NCI-H1048 (cell line): ENCODE data around the gene PAX6.
"Not testable (repeated sequence)": the region's sequence is repeated elsewhere in the genome, so short reads cannot be mapped to it uniquely, and the experiment has no call there.

Experiments
- DNase-seq: peaks from one replicate; lab custom pipeline; 2025; lab: John Stamatoyannopoulos, UW

PAX6 gene

DNA sequence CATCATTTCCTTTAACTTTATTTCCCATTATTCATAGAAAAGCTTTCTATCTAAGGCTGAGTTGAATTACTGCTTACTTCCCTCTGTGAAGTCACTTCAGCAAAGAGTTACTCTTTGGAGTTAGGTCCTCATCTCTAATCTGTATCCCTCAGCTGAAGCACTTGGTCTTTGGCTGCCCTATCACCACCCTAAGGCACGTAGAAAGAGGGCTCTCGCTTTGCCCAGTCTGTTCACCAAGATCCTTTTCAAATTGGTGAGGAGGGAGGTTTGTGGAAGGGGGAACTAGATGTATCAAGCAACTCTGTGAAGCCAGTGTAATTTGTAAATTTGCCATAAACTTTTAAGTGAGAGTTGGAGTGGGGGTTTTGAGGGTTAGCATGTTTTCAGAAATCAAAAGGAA lies 43.4 kb downstream of the PAX6 start:
- DNase-seq, result no peak

DNA sequence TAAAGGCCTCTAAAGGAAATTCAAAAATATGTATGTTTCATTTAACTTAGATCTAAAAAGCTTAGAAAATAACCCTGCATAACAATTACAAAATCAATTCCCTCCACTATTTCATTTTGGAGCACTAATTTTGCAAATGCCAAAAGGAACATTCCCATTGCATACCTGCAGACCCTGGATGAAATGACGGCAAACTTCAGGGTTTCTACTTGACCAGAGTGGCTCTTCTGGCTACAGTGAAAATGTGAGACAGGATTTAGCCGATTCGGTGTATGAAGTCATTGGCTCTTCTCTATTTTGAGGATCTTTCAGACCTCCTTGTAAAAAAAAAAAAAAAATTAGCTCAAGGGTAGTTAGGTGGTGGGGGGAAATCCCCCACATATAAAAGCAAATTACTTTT lies 44.1 kb downstream of the PAX6 start:
- DNase-seq, result no peak

DNA sequence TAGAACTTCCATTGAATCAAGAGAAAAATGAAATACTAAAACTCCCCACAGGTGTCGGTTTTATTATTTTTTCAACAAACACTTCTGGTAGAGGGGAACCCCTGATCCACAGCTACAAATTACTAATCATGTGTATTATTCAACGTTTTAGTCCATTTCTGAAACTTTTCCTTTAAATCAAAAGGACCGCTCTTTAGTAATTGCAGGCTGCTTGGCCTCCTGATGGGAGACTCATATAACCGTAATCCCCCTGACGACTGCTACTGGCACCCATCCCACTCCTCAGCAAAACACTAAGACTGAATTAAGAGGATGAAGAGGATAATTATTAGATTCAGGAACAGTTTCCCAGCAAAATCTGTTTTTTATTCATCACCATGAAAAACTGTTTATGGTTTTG lies 46.4 kb downstream of the PAX6 start:
- no peak for DNase-seq

DNA sequence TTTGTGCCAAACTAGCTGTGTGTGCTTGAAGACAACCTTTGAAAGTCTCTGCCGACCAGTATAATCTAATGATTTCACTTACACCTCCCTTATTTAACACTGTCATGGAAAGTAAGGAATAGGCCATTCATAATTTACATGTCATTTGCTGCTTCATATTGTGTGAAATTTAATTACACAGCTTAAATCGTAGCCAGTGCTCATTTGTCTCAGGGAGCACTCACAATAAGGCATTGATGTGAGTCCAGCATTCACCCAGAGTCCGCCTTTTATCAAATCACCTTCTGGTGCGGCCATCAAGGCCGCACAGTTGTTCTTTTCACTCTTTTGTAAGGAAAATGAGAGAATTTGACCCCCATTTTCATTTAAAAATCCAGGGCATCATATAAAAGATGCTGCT lies 46.9 kb downstream of the PAX6 start:
- DNase-seq, result no peak

GRCh38 chr11:31763296-31763695 lies 47.8 kb downstream of the PAX6 start:
- no peak for DNase-seq

DNA sequence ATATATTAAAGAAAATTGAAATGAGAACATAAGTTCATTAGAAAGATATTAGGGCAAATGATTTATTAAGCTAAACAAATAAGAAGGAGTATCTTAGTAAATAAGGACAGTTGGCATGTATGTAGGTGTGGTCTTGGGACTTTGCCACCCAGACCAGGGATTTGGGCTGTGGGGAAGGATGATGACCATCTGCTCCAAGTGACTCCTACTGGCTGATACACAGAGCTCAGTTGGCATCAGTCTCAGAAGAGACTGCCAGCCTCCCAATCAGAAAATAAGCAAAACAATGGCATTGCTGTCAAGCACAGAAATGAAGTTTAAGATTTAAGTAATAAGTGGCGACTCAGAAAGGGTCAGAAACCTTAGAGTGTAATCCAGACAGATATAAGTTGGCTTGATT lies 49.5 kb downstream of the PAX6 start:
- DNase-seq, result no peak

- no peak for DNase-seq
These were observed 53.8 kb downstream of the PAX6 start for GRCh38 chr11:31757260-31757835.

DNA sequence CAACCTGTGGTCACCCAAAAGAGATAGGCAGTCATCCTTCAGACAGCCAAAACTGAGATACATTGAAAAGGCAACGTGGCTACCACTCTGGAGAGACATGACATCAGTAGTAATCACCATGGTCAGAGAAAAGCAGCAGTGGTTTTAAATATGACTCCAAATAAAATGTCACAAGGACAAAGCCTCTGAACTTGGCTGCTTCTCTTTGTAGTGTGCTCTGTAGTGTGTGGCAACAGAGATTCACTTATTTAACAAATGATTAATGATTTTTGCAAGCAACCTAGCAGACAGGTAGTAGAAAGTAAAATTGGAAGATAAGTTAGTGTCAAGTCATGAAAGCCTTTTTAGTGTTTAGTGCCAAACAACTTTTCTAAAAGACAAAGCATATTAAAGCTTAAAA lies 63.5 kb downstream of the PAX6 start:
- no peak for DNase-seq

GRCh38 chr11:31740731-31741368 lies 70.3 kb downstream of the PAX6 start:
- DNase-seq, result not testable (repeated sequence)

DNA sequence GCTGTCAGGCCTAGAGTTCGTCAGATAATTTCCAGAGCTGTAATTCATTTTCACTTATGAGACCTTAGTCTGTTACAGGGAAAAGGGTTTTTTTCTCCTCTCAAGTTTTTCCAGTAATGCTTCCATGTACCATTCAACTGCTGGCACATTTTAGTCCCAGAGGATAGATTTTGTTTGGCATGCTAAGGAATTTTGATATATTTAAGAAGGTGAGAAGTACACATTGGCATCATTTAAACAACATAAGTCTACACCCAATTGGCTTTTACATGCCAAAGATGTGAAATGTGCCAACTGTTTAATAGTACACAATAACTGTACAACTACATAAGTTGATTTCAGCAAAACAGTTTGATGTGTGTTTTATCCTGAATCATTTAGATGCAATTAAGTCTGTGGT lies 71.0 kb downstream of the PAX6 start:
- DNase-seq, result no peak
